Right lobe of liver (tissue), 6 donors: Measurements from ENCODE around the gene RINL. TPM values are rescaled to one million over a fixed set of nuclear protein-coding genes. Genes with fewer than 3 reads are reported as not detected.

Source experiments
- ATAC-seq, 4 donors: fragments of 200-7000 bp; cut with Tn5 transposase; one replicate each; pipeline ENCODE4 v1.9.1; 2020; ENCODE audit warnings: mild to moderate bottlenecking in 4 of 4, moderate library complexity in 4 of 4
- DNase-seq, 3 donors: peaks; one replicate each; pipeline ENCODE4 v3.0.0-alpha.2; 2020
- H3K27ac ChIP-seq, 3 donors: fragments of 200-600 bp; one replicate each; pipeline ENCODE4 v1.8.0; 2022
- H3K27me3 ChIP-seq, 2 donors: fragments of 200-600 bp; one replicate each; pipeline ENCODE4 v1.8.0; 2022
- H3K36me3 ChIP-seq, 4 donors: fragments of 200-600 bp; sonication (generic) in 1 of 4; one replicate each; pipeline versions ENCODE4 v1.5.1 to v1.8.0; 2017 to 2022; ENCODE audit warnings: control low read depth in 1 of 4
- H3K4me1 ChIP-seq, 4 donors: fragments of 200-600 bp; sonication (generic) in 1 of 4; one replicate each; pipeline versions ENCODE4 v1.5.1 to v1.8.0; 2017 to 2022; ENCODE audit warnings: control low read depth in 1 of 4
- H3K4me3 ChIP-seq, 3 donors: fragments of 200-600 bp; one replicate each; pipeline ENCODE4 v1.8.0; 2022
- H3K9me3 ChIP-seq, 4 donors: fragments of 200-600 bp; sonication (generic) in 1 of 4; one replicate each; pipeline versions ENCODE4 v1.5.1 to v1.8.0; 2017 to 2022; ENCODE audit warnings: control low read depth in 1 of 4
- POLR2A ChIP-seq: fragments of 450-650 bp; IDR thresholded peaks from one replicate; pipeline ENCODE4 v1.6.1; 2017; ENCODE audit warnings: antibody characterized with exemption, mild to moderate bottlenecking
- whole genome bisulfite sequencing: methylation state at CpG from one replicate; pipeline ENCODE4 v1.1.6; 2018; ENCODE audit warnings: low coverage, low lambda C conversion rate; ENCODE audit not compliant: insufficient coverage; ENCODE audit errors: missing lambda C conversion rate; 5-methylcytosine and 5-hydroxymethylcytosine counted together
- intact Hi-C, 2 donors: fragments of 100-400 bp; cut with DNase I; formaldehyde crosslinking; loops; one replicate each; pipeline versions ENCODE4 v1.11.2 to v1.14.1; 2022
- total RNA-seq, 6 experiments: library from RNA; depleted of rRNA in 2 of 6; stranded (reverse); fragments of >200 nt in 2 of 6; fragmentation: NEBNext Ultra II Directional in 3 of 6; extraction: Animal tissue kit (Norgen Biotek cat#: 25700) in 3 of 6; gene quantifications; one replicate each; pipeline versions ENCODE4 v1.1.0 to v1.2.4, GENCODE V29; 2016 to 2023
- TF ChIP-seq, protein P1 (sequence below), 4 donors: fragments of 200-600 bp in 3 of 4; fragments of 450-650 bp in 1 of 4; IDR thresholded peaks; one replicate each; pipeline versions ENCODE4 v1.5.1 to v1.8.0; 2016 to 2022; ENCODE audit warnings: antibody characterized with exemption in 4 of 4, mild to moderate bottlenecking in 2 of 4
- donor health status: DM: no; HTN: yes; CAD: no.
- donor health status: DM: no; HTN: no; CAD: no.
- donor health status: DM: no; HTN: no; CAD: no.
- donor health status: DM: no; HTN: yes; CAD: no.
- donor health status: DM: no; HTN: yes; CAD: no.

The RINL gene
- total RNA-seq, 6 experiments from 2014 or later = 3.3 to 13.8 (median 5.5) TPM

DNA sequence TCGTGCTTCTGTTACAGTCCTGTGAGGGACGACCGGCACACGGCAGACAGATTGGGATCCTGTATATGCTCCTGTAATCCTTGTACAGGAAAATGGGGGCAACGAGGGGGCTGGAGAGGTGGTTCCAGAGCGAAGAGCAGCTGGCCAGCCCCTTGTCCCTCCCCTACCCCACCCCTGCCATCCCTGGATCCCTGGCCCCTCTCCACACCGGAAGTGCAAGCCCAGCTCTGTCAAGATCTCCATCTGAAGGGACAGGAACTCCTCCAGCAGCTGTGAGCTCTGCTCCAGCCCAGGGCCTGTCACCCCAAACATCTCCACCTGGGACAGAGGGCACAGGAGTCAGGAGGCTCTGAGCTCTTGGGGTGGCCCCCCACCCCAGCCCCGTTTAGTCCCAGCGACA lies 39.4 kb upstream of the RINL start:
- Histone ChIP-seq H3K4me3 (no peak overlapping the region), H3K27me3 (no peaks in the 10 kb centered on the region), H3K36me3 (no peaks in the 10 kb centered on the region), H3K9me3 (no peaks in the 10 kb centered on the region), H3K4me1 (no peaks in the 10 kb centered on the region), H3K27ac (no peak overlapping the region)
- ATAC-seq (no peak), DNase-seq (peak in 2 of 3 donors; percentile 16 to 43)
- 93% methylated on average over 3 of the region's 9 CpGs for WGBS
- TF ChIP-seq POLR2A = no peak
- TF ChIP-seq, protein P1, sequence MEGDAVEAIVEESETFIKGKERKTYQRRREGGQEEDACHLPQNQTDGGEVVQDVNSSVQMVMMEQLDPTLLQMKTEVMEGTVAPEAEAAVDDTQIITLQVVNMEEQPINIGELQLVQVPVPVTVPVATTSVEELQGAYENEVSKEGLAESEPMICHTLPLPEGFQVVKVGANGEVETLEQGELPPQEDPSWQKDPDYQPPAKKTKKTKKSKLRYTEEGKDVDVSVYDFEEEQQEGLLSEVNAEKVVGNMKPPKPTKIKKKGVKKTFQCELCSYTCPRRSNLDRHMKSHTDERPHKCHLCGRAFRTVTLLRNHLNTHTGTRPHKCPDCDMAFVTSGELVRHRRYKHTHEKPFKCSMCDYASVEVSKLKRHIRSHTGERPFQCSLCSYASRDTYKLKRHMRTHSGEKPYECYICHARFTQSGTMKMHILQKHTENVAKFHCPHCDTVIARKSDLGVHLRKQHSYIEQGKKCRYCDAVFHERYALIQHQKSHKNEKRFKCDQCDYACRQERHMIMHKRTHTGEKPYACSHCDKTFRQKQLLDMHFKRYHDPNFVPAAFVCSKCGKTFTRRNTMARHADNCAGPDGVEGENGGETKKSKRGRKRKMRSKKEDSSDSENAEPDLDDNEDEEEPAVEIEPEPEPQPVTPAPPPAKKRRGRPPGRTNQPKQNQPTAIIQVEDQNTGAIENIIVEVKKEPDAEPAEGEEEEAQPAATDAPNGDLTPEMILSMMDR (IDR thresholded peaks at IDR 0.05) = no peak
- intact Hi-C loops = no loop called here

DNA sequence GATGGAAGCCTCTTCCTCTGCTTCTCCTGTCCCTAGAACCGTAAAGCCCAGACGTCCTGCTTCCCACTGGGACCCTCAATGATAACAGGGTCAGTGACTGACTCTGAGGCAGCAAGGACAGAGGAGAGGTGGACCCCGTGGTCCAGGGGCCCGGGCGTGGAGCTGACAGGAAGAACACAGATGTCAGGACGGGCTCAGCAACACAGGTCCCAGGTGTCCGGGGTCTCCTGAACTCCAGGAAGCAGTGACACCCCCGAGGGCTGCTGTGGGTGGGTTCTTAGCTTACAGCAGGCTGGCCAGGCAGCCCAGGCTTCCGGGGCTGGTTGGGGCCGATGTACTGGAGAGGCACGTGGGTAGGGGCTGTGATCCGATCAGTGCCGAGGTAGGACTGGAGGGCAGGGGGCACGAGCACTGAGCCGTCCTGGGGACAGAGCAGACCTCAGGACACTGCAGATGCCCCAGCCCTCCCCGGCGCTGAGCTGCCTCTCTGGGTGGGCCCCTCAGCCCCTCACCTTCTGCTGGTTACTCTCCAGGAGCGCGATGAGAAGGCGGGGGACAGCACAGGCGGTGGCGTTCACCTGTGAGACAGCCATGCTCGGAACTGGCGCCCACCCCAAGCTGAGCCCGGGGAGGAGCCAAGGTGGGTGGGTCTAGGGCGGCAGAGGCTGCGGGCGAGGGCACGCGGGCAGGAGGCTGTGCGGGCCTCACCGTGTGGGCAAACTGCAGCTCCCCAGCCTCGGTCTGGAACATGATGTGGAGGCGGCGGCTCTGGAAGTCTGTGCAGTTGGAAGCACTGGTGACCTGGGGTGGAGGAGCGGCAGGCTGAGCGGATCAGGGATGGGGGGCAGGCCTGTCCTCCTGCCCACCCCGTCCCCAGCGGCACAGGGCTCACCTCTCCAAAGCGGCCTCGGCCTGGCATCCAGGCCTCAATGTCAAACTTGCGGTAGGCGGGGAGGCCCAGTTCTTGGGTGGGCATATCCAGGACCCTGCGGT lies 37.5 kb upstream of the RINL start:
- no peaks in the 10 kb centered on the region for H3K36me3 ChIP-seq
- no peak overlapping the region for H3K27ac ChIP-seq
- DNase-seq (peak in 2 of 3 donors; percentile 18 to 45), ATAC-seq (no peak)
- no peaks in the 10 kb centered on the region for H3K27me3 ChIP-seq
- intact Hi-C loops = no loop called here
- TF ChIP-seq, protein P1 (IDR thresholded peaks at IDR 0.05) = no peak
- TF ChIP-seq POLR2A = no peak
- 96% methylated on average over 5 of the region's 44 CpGs for WGBS
- H3K9me3 ChIP-seq = no peaks in the 10 kb centered on the region
- no peaks in the 10 kb centered on the region for H3K4me1 ChIP-seq
- H3K4me3 ChIP-seq = no peak overlapping the region

DNA sequence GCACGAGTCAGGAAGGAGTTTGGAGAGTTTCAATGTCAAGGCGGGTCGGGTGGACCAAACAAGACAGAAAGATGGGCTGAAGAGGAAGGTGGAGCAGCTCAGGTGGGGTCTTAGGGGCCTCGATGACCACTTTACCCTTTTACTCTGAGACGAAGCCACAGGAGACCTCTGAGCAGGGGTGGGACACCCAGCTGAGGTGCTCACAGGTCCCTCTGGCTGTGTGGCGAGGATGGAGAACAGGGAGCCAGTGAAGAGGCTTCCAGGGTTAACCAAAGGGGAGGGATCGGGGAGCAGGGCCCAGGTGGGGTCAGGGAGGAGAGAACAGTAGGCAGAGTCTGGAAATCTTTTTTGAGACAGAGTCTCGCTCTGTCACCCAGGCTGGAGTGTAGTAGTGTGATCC lies 35.9 kb upstream of the RINL start:
- H3K4me3 ChIP-seq = no peak overlapping the region
- no peaks in the 10 kb centered on the region for H3K4me1 ChIP-seq
- intact Hi-C loops = no loop called here
- H3K9me3 ChIP-seq = no peaks in the 10 kb centered on the region
- no peaks in the 10 kb centered on the region for H3K27me3 ChIP-seq
- ATAC-seq (no peak), DNase-seq (peak in 1 of 3 donors; percentile 31)
- no peak for TF ChIP-seq POLR2A
- TF ChIP-seq, protein P1 (IDR thresholded peaks at IDR 0.05) = no peak
- H3K27ac ChIP-seq = no peak overlapping the region
- 86% methylated on average over 5 of the region's 8 CpGs for WGBS
- no peaks in the 10 kb centered on the region for H3K36me3 ChIP-seq

DNA sequence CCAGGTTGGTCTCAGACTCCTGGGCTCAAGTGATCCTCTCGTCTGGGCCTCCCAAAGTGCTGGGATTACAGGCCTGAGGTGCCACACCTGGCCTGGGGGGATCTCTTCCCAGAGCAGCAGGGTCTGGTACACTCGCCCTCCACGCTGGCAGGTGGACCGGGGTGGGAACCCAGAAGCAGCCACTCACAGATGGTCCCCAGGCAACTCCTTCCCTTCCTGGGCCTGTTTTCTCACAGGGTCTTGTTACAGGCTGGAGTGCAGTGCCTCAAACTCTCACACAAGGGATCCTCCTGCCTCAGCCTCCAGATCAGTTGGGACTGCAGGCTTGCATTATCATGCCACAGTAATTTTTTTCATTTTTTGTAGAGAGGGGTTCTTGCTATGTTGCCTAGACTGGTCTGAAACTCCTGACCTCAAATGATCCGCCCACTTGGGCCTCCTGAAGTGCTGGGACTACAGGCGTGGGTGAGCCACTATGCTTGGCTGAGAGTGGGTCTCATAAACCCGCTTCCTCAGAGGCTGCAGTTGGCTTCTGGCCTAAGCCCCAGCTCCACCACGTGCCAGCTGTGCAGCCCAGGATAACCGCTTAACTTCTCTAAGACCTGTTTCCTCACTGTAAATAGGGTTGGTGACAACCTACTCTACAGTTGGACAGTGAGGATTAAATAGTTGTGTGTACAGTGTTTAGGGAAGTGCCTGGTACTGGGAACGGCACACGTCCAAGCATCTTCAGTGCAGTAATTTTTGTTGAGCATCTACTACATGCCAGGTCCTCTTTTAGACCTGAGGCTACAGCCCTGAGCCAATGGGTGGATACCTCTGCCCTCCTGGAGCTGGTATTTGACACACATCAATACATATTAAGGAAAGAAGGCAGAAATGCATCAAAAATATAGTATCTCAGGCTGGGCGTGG lies 34.8 kb upstream of the RINL start:
- WGBS = 63% methylated on average over 4 of the region's 12 CpGs

More for the DNA sequence above, 34.8 kb upstream of the RINL start:
- no peak overlapping the region for H3K27ac ChIP-seq
- TF ChIP-seq, protein P1 (IDR thresholded peaks at IDR 0.05) = no peak
- no peak for TF ChIP-seq POLR2A
- H3K27me3 ChIP-seq = no peaks in the 10 kb centered on the region
- peak in 1 of 3 donors; percentile 35 for DNase-seq
- no peaks in the 10 kb centered on the region for H3K9me3 ChIP-seq
- no peak overlapping the region for H3K4me3 ChIP-seq
- no peaks in the 10 kb centered on the region for H3K4me1 ChIP-seq
- no peak for ATAC-seq
- intact Hi-C loops = no loop called here
- H3K36me3 ChIP-seq = peaks cover 0 to 3% (median 0%) of the 10 kb centered on the region in 4 donors
